ENCODE data around the gene GTF2H2C.
"Not testable (repeated sequence)": the region's sequence is repeated elsewhere in the genome, so short reads cannot be mapped to it uniquely, and the experiment has no call there.

The GTF2H2C gene

GRCh38 chr5:69631879-69632278 lies 71.9 kb downstream of the GTF2H2C start:
- not testable (repeated sequence) for H3K4me3 Mint-ChIP-seq; DNase-seq; H3K27ac Mint-ChIP-seq; H3K9me3 Mint-ChIP-seq; H3K4me1 Mint-ChIP-seq (ENCODE audit: low read depth); H3K27me3 Mint-ChIP-seq; H3K36me3 Mint-ChIP-seq (ENCODE audit: low read depth)
